GM12874 (cell line): ENCODE measurements around the gene ZER1.
A peak's percentile ranks its signal among the peaks of the same experiment; 100 is the strongest.

ENCODE experiments used
- TF ChIP-seq, protein P1 (sequence below): IDR thresholded peaks from 2 replicates; pipeline ENCODE4 v1.5.1; 2011; ENCODE audit warnings: low read depth, mild to moderate bottlenecking, control low read depth, low read length, moderate library complexity; ENCODE audit not compliant: insufficient read depth

ZER1 gene

DNA sequence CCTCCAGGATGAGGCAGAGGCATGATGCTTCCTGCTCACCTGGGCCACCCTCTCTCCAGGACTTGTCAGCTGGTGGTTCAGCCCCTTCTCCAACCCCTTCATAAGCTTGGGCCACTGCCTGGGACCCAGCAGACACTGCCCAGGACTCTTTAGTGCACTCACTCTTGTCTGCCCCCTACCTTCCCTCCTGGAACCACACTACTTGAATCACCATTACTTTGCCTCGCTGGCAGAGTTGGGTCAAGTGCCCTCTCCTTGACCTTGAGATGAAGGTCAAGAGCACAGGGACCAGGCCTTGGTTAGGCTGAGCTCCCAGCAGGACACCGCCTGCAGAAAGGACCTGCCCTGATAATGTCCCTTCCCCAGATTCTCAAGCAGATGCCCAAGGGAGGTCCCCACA lies 38.1 kb upstream of the ZER1 start:
- TF ChIP-seq, protein P1, sequence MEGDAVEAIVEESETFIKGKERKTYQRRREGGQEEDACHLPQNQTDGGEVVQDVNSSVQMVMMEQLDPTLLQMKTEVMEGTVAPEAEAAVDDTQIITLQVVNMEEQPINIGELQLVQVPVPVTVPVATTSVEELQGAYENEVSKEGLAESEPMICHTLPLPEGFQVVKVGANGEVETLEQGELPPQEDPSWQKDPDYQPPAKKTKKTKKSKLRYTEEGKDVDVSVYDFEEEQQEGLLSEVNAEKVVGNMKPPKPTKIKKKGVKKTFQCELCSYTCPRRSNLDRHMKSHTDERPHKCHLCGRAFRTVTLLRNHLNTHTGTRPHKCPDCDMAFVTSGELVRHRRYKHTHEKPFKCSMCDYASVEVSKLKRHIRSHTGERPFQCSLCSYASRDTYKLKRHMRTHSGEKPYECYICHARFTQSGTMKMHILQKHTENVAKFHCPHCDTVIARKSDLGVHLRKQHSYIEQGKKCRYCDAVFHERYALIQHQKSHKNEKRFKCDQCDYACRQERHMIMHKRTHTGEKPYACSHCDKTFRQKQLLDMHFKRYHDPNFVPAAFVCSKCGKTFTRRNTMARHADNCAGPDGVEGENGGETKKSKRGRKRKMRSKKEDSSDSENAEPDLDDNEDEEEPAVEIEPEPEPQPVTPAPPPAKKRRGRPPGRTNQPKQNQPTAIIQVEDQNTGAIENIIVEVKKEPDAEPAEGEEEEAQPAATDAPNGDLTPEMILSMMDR: 0 out of 2 replicates have a peak, but pooled peaks have one; percentile 13

DNA sequence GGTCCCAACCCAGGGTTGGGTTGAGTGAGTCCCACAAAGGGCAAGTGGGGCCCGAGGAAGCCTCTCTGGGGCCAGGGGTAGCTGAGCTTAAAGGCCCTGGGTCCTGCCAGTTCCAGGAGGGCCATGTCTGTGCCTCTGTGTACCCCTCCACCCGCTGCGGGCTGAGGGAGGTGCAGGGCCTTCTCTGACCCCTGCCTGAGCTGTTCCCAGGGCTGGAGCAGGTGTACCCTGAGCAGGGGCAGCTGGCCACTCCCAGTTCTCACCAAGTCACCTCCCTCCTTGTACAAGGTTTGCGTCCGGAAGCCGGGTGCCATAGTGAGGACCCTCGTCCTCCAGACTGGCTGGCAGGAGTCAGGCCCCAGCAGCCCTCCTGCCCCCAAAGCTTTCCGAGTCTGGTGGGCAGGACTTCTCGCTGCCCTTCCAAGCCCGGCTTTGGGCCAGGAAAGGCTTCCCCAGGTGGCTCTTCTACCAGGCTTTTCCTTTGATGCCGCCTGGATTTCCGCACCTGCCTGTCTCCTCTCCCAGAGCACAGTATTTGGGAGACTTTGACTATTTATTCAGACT lies 37.4 kb upstream of the ZER1 start:
- TF ChIP-seq, protein P1: no peak

DNA sequence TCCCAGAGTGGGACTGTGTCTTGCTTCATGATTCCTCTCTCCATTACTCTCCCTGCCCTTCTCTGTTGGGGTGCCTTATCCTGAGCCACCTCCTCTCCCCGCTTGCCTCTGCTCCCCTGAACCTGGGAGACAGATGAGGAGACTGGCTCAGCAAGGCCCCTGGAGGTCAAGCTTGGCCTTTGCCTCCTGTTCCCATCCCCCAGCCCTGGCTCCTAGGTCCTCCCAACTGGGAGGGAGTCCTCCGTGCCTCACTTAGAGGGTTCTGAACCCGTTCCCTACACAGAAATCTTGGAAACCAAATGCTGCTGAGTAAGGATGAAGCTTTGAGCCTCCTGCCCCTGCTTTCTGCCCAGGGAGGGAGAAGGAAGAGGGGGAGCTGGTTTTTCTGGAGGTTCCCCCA lies 36.8 kb upstream of the ZER1 start:
- TF ChIP-seq, protein P1: no peak

DNA sequence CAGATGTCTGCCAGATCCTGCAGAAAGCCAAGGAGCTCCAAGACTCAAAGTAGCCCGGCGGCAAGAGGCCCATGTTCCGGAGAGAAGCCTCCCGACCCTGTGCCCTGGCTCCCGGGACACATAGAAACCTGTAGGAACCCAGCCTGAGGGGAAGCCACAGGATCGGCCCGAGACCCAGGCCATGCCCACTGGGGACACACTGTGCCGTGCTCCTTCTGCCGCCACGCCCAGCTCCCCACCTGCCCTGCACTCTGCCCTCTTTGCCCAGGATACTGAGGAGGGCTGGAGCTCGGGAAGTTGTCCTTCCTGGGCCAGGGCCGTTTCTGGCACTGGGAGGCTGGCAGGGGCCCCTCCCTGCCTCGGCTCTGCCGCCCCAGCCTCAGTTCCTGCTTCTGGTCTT lies 36.1 kb upstream of the ZER1 start:
- TF ChIP-seq, protein P1: no peak

DNA sequence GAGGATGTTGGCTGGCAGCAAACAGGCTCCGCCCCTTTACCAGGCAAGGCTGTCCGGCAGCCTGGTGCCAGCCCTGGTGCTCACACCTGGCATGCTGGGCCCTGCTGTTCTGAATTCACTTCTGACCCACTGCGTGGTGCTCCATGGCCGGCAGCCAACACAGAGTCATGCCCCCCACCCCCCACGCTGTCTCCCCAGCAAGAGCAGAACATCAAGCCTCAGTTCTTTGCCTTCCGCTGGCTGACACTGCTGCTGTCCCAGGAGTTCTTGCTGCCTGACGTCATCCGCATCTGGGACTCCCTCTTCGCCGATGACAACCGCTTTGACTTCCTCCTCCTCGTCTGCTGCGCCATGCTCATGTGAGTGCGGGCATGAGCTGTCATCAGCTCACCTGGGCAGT lies 33.9 kb upstream of the ZER1 start:
- TF ChIP-seq, protein P1: no peak

DNA sequence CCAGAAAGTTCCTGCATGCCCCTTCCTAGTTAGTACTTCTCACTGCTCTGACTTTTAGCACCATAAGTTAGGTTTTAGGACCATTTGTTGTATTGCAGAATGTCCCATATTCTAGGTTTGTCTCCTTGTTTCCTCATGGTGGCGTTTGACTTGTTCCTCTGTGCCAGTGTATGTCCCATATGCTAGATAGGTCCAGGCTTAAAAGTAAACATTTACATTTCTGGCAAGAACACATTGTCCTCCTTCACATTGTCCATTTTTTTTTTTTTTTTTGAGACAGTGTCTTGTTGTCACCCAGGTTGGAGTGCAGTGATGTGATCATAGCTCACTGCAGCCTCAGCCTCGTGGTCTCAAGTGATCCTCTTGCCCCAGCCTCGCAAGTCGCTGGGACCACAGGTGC lies 30.8 kb upstream of the ZER1 start:
- TF ChIP-seq, protein P1: no peak

DNA sequence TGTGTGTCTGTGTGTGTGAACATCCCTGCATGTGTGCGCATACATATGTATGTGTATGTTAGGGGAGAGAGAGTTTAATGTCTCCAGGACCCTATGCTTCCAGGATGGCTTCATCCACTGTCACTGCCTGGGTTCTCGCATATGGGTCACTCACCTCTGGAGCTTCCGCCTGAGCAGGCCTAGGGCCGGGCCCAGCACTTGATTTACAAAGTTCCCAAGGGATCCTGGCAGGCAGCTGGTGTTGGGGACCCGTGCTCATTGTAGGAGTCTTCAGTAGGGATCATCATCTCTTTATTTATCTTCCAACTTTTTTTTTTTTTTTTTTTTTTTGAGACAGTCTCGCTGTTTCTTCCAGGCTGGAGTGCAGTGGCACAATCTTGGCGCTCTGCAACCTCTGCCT lies 28.3 kb upstream of the ZER1 start:
- TF ChIP-seq, protein P1: no peak
